Measurements from ENCODE around the gene RBM8A. TPM values are rescaled to one million over a fixed set of nuclear protein-coding genes. Genes with fewer than 3 reads are reported as not detected.

The RBM8A gene
- polyA plus RNA-seq, 1 donor, result 122 TPM

- Histone ChIP-seq H3K36me3 (ENCODE audit: control insufficient read depth, insufficient read depth, low read length) (peaks cover 16% of the 10 kb centered on the region), H3K4me3 (ENCODE audit: low read length) (peak within 1 kb of the TSS; percentile 88), H3K27me3 (ENCODE audit: control insufficient read depth, insufficient read depth, low read length) (no peaks in the 10 kb centered on the region), H3K4me1 (ENCODE audit: control insufficient read depth, insufficient read depth, low read length) (peaks cover 9% of the 10 kb centered on the region), H3K9me3 (ENCODE audit: control insufficient read depth, low read depth, low read length) (no peaks in the 10 kb centered on the region), H3K27ac (ENCODE audit: low read length) (peak within 1 kb of the TSS; percentile 91)
- DNase-seq, result peak; percentile 88 to 96
- WGBS (ENCODE audit: insufficient coverage, low lambda C conversion rate), result no CpG with 5 or more reads among the region's 51 CpGs
These were observed 8.9 kb downstream of the RBM8A start, which contains the start of gene PEX11B for GRCh38 chr1:145918144-145918991. PEX11B (minus strand) TSS chr1:145918717; CDS start chr1:145918688, 29 bp downstream.

GRCh38 chr1:145917595-145917994, 9.7 kb downstream of the RBM8A start:
- Histone ChIP-seq H3K4me3 (ENCODE audit: low read length) (peak overlapping the region; percentile 88), H3K27ac (ENCODE audit: low read length) (no peak overlapping the region), H3K27me3 (ENCODE audit: control insufficient read depth, insufficient read depth, low read length) (no peaks in the 10 kb centered on the region), H3K4me1 (ENCODE audit: control insufficient read depth, insufficient read depth, low read length) (peaks cover 9% of the 10 kb centered on the region), H3K9me3 (ENCODE audit: control insufficient read depth, low read depth, low read length) (no peaks in the 10 kb centered on the region), H3K36me3 (ENCODE audit: control insufficient read depth, insufficient read depth, low read length) (peaks cover 12% of the 10 kb centered on the region)
- DNase-seq, result no peak
- no CpG with 5 or more reads among the region's 5 CpGs for WGBS (ENCODE audit: insufficient coverage, low lambda C conversion rate)

- H3K27ac ChIP-seq (ENCODE audit: low read length), result no peak overlapping the region
- no peaks in the 10 kb centered on the region for H3K9me3 ChIP-seq (ENCODE audit: control insufficient read depth, low read depth, low read length)
- no peak overlapping the region for H3K4me3 ChIP-seq (ENCODE audit: low read length)
- DNase-seq, result no peak
- peaks cover 19% of the 10 kb centered on the region for H3K36me3 ChIP-seq (ENCODE audit: control insufficient read depth, insufficient read depth, low read length)
- H3K4me1 ChIP-seq (ENCODE audit: control insufficient read depth, insufficient read depth, low read length), result peaks cover 9% of the 10 kb centered on the region
- H3K27me3 ChIP-seq (ENCODE audit: control insufficient read depth, insufficient read depth, low read length), result no peaks in the 10 kb centered on the region
- WGBS (ENCODE audit: insufficient coverage, low lambda C conversion rate), result 60% methylated on average over 1 of the region's 5 CpGs
These were observed 10.5 kb downstream of the RBM8A start for GRCh38 chr1:145916745-145917144.

GRCh38 chr1:145912128-145912641, 15.1 kb downstream of the RBM8A start:
- DNase-seq, result no peak
- Histone ChIP-seq H3K4me3 (ENCODE audit: low read length) (no peak overlapping the region), H3K4me1 (ENCODE audit: control insufficient read depth, insufficient read depth, low read length) (no peaks in the 10 kb centered on the region), H3K9me3 (ENCODE audit: control insufficient read depth, low read depth, low read length) (no peaks in the 10 kb centered on the region), H3K27me3 (ENCODE audit: control insufficient read depth, insufficient read depth, low read length) (no peaks in the 10 kb centered on the region), H3K36me3 (ENCODE audit: control insufficient read depth, insufficient read depth, low read length) (peaks cover 28% of the 10 kb centered on the region), H3K27ac (ENCODE audit: low read length) (no peak overlapping the region)
- WGBS (ENCODE audit: insufficient coverage, low lambda C conversion rate), result 100% methylated on average over 2 of the region's 11 CpGs

- Histone ChIP-seq H3K27ac (ENCODE audit: low read length) (no peak overlapping the region), H3K9me3 (ENCODE audit: control insufficient read depth, low read depth, low read length) (no peaks in the 10 kb centered on the region), H3K4me3 (ENCODE audit: low read length) (no peak overlapping the region), H3K36me3 (ENCODE audit: control insufficient read depth, insufficient read depth, low read length) (peaks cover 16% of the 10 kb centered on the region), H3K27me3 (ENCODE audit: control insufficient read depth, insufficient read depth, low read length) (no peaks in the 10 kb centered on the region), H3K4me1 (ENCODE audit: control insufficient read depth, insufficient read depth, low read length) (no peaks in the 10 kb centered on the region)
- no peak for DNase-seq
- no CpG with 5 or more reads among the region's 1 CpG for WGBS (ENCODE audit: insufficient coverage, low lambda C conversion rate)
These were observed 18.6 kb downstream of the RBM8A start for GRCh38 chr1:145908653-145909052.

GRCh38 chr1:145906954-145907753, 20.1 kb downstream of the RBM8A start:
- H3K36me3 ChIP-seq (ENCODE audit: control insufficient read depth, insufficient read depth, low read length), result peaks cover 13% of the 10 kb centered on the region
- DNase-seq, result no peak
- no peaks in the 10 kb centered on the region for H3K4me1 ChIP-seq (ENCODE audit: control insufficient read depth, insufficient read depth, low read length)
- 80% methylated on average over 1 of the region's 10 CpGs for WGBS (ENCODE audit: insufficient coverage, low lambda C conversion rate)
- H3K9me3 ChIP-seq (ENCODE audit: control insufficient read depth, low read depth, low read length), result no peaks in the 10 kb centered on the region
- no peaks in the 10 kb centered on the region for H3K27me3 ChIP-seq (ENCODE audit: control insufficient read depth, insufficient read depth, low read length)
- no peak overlapping the region for H3K4me3 ChIP-seq (ENCODE audit: low read length)
- H3K27ac ChIP-seq (ENCODE audit: low read length), result no peak overlapping the region

GRCh38 chr1:145901312-145902021, 25.8 kb downstream of the RBM8A start:
- no peaks in the 10 kb centered on the region for H3K4me1 ChIP-seq (ENCODE audit: control insufficient read depth, insufficient read depth, low read length)
- H3K36me3 ChIP-seq (ENCODE audit: control insufficient read depth, insufficient read depth, low read length), result no peaks in the 10 kb centered on the region
- no peak overlapping the region for H3K4me3 ChIP-seq (ENCODE audit: low read length)
- WGBS (ENCODE audit: insufficient coverage, low lambda C conversion rate), result no CpG with 5 or more reads among the region's 12 CpGs
- no peaks in the 10 kb centered on the region for H3K27me3 ChIP-seq (ENCODE audit: control insufficient read depth, insufficient read depth, low read length)
- H3K9me3 ChIP-seq (ENCODE audit: control insufficient read depth, low read depth, low read length), result no peaks in the 10 kb centered on the region
- H3K27ac ChIP-seq (ENCODE audit: low read length), result no peak overlapping the region
- no peak for DNase-seq

GRCh38 chr1:145898756-145899155, 28.5 kb downstream of the RBM8A start:
- no CpG with 5 or more reads among the region's 5 CpGs for WGBS (ENCODE audit: insufficient coverage, low lambda C conversion rate)
- no peaks in the 10 kb centered on the region for H3K36me3 ChIP-seq (ENCODE audit: control insufficient read depth, insufficient read depth, low read length)
- no peaks in the 10 kb centered on the region for H3K9me3 ChIP-seq (ENCODE audit: control insufficient read depth, low read depth, low read length)
- no peaks in the 10 kb centered on the region for H3K4me1 ChIP-seq (ENCODE audit: control insufficient read depth, insufficient read depth, low read length)
- no peak overlapping the region for H3K27ac ChIP-seq (ENCODE audit: low read length)
- no peaks in the 10 kb centered on the region for H3K27me3 ChIP-seq (ENCODE audit: control insufficient read depth, insufficient read depth, low read length)
- H3K4me3 ChIP-seq (ENCODE audit: low read length), result no peak overlapping the region
- no peak for DNase-seq

- H3K27me3 ChIP-seq (ENCODE audit: control insufficient read depth, insufficient read depth, low read length), result no peaks in the 10 kb centered on the region
- no peaks in the 10 kb centered on the region for H3K9me3 ChIP-seq (ENCODE audit: control insufficient read depth, low read depth, low read length)
- H3K36me3 ChIP-seq (ENCODE audit: control insufficient read depth, insufficient read depth, low read length), result no peaks in the 10 kb centered on the region
- H3K4me1 ChIP-seq (ENCODE audit: control insufficient read depth, insufficient read depth, low read length), result no peaks in the 10 kb centered on the region
- DNase-seq, result no peak
- no peak overlapping the region for H3K27ac ChIP-seq (ENCODE audit: low read length)
- WGBS (ENCODE audit: insufficient coverage, low lambda C conversion rate), result no CpG with 5 or more reads among the region's 1 CpG
- H3K4me3 ChIP-seq (ENCODE audit: low read length), result no peak overlapping the region
These were observed 29.3 kb downstream of the RBM8A start for GRCh38 chr1:145897969-145898368.

GRCh38 chr1:145895471-145895870, 31.8 kb downstream of the RBM8A start:
- Histone ChIP-seq H3K36me3 (ENCODE audit: control insufficient read depth, insufficient read depth, low read length) (no peaks in the 10 kb centered on the region), H3K27ac (ENCODE audit: low read length) (no peak overlapping the region), H3K27me3 (ENCODE audit: control insufficient read depth, insufficient read depth, low read length) (no peaks in the 10 kb centered on the region), H3K4me1 (ENCODE audit: control insufficient read depth, insufficient read depth, low read length) (peaks cover 13% of the 10 kb centered on the region), H3K9me3 (ENCODE audit: control insufficient read depth, low read depth, low read length) (no peaks in the 10 kb centered on the region), H3K4me3 (ENCODE audit: low read length) (no peak overlapping the region)
- no CpG with 5 or more reads among the region's 1 CpG for WGBS (ENCODE audit: insufficient coverage, low lambda C conversion rate)
- no peak for DNase-seq
